ENCODE measurements around the gene DYTN. TPM values are rescaled to one million over a fixed set of nuclear protein-coding genes. Genes with fewer than 3 reads are reported as not detected.

Gene DYTN
- total RNA-seq = not detected in 2 replicates

DNA sequence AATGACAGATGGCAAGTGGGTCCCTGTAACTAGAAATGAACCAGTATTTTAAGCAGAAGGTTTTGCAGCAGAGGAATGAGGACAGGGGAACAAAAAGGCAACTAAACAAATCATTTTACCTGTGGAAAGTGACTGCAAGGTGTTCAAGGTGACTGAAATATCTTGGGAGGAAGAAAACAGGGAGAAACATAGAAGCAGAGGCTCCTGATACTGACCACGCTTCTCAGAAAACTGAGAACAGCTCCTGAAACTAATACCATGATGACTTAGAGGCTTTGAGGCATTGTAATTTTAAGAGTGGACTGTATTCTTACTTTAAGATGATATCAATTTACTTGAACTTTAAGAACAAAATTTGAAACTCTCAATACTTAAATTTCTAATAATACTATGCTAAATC is at the start of gene DYTN:
Gene DYTN, minus strand, starts transcription at position 101 of the 400 bp plus-strand sequence. CDS start 117 bp downstream, outside the sequence.

DNA sequence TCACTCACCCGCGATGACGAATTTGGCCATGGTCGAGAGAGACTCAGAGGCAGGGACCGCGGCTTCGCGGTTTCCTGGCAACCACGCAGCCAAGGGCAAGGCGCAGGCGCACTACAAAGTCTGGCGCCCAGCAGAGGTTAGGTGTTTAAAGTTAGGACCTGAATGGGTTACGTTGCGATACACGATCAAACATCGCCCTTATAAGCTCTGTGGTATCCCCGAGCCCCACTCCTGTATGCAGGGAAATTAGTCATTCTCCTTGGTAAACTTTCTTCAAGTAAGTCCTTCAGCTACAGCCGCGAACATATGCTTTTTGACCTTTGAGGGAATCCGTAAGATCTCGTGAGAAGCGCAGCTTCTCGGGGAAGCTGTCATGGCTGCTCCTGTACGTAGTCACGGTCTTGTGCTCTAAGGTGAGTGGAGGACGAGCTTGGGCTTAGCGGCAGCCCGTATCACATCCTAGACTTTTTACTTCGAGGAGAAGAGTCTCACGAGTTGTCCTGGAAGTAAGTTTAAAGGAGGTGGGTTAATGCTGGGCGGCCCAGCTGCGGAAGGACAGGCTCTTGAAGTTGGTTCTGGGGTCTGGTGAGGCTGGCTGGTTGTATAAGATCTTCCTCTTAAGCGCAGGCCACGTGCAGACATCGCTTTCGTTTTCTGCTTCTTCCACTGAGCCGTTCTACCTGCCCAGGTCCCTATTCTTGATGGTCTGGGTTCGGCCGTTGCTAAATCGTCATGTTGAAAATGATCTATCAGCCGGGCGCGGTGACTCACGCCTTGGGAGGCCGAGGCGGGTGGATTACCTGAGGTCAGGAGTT is 47.3 kb upstream of the DYTN start, which contains the start of the genes FASTKD2 and MDH1B:
Gene FASTKD2, plus strand, starts transcription at position 365 of the 815 bp plus-strand sequence. CDS start 1,088 bp downstream, outside the sequence.
Gene MDH1B, minus strand, starts transcription at position 87 of the 815 bp plus-strand sequence. Its CDS starts 57 bp downstream, at position 30.

DNA sequence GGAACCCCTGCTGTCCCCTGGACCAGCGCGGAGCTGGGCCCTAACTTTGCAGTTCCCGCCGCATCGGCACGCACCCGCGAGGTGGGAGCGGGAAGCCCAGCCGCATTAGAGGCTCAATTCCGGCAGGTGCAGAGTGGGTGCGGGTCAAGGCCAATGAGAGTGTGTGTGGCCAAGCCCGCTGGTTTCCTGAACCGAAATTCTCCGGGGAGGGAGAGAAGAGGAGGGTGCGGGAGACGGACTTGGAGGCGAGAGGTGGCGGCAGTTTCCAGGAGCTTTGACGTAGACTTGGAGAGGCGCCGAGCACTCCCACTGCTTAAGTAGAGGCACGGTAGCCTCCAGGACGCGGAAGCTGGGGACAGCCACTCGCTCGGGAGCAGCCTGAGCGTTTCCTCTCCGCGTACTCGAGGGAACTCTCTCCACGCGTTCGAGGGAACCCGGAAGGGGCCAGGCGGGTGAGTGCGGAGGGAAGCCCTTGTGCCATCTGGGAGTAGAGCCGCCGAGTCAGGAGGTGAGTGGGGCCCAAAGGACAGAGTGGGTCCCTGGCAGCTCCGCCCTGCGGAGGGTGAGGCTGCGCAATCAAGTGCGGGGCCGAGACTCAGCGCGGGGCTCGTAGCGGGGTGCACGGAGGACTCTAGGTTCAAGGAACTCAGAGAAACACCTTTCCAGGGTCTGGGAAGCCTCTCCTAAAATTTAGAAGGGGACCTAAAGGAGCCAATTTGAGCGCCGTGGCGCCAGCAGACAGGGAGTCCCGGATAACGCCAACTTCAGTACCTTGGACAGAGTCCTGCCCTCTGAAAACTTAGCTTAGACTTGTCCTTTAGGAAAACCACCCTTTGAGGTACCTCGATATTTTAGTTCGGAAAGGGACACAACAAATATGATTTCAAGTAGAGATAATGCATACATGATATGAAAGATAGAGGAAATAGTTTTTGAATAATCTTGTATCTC is 75.8 kb downstream of the DYTN start, which contains the start of gene FAM237A:
Gene FAM237A, plus strand, starts transcription at position 413 of the 951 bp plus-strand sequence. CDS start 1,750 bp downstream, outside the sequence.

Small RNAs within 50 kb of the gene (small RNA-seq; reads per million reads assigned to genes)
- gene RF00019 (ENCODE audit: low replicate concordance) = not detected

Other genes with a start within 250 kb of the DYTN start
- not detected in 2 replicates for gene FAM237A, start 75.9 kb downstream of the DYTN start, total RNA-seq
- 0.43 and 1.3 TPM in 2 replicates for gene MDH1B, start 46.9 kb upstream of the DYTN start, total RNA-seq
- 26.0 and 47.8 TPM in 2 replicates for gene FASTKD2, start 47.2 kb upstream of the DYTN start, total RNA-seq
- not detected in 2 replicates for gene CPO, start 221.1 kb upstream of the DYTN start, total RNA-seq